Endothelial cell of umbilical vein (primary cell): Measurements from ENCODE around the gene CPLX1. TPM values are rescaled to one million over a fixed set of nuclear protein-coding genes. Genes with fewer than 3 reads are reported as not detected.

Source experiments
- BruUV-seq: library from RNA; stranded (reverse); fragments of 400-500 nt; replicated peaks from 2 replicates; lab custom pipeline; 2021; lab: Mats Ljungman, UMichigan
- CTCF ChIA-PET: fragments of 300-600, 350-600 bp; sonication (Branson Sonifier 250); formaldehyde crosslinking; loops from one replicate; lab custom pipeline; 2021; ENCODE audit warnings: antibody characterized with exemption, inconsistent platforms; lab: Charles Lee
- POLR2A ChIA-PET: fragments of 300-600, 350-600 bp; sonication (Branson Sonifier 250); formaldehyde crosslinking; loops from one replicate; lab custom pipeline; 2021; ENCODE audit warnings: antibody characterized with exemption, inconsistent platforms; lab: Charles Lee
- DNase-seq: peaks from one replicate; pipeline ENCODE4 v3.0.0-alpha.2; 2011; ENCODE audit warnings: low read depth, low spot score
- FAIRE-seq: peaks from 2 replicates; lab custom pipeline; 2011; peaks lifted over from hg19 to GRCh38; lab: Jason Lieb, UNC
- H2AFZ ChIP-seq: 2 replicates; pipeline ENCODE4 v1.6.0; 2012; ENCODE audit warnings: low read depth, low read length, control low read depth, inconsistent platforms
- H3K27ac ChIP-seq: 2 replicates; pipeline ENCODE4 v1.5.1; 2011; ENCODE audit warnings: low read depth, mild to moderate bottlenecking, control low read depth, low read length, moderate library complexity; ENCODE audit not compliant: insufficient read depth
- H3K27me3 ChIP-seq, 2 experiments: 2 replicates each; pipeline versions ENCODE4 v1.6.0 to v1.6.1; 2011; ENCODE audit warnings: low read length in 2 of 2, mixed read lengths in 1 of 2; ENCODE audit not compliant: control insufficient read depth in 2 of 2, insufficient read depth in 2 of 2
- H3K36me3 ChIP-seq, 2 experiments: 2 replicates in 1 of 2; 3 replicates in 1 of 2; pipeline ENCODE4 v1.5.1; 2011; ENCODE audit warnings: low read length in 2 of 2, mild to moderate bottlenecking in 1 of 2, moderate library complexity in 1 of 2; ENCODE audit not compliant: control insufficient read depth in 2 of 2, insufficient read depth in 2 of 2; ENCODE audit errors: extremely low read depth in 1 of 2
- H3K4me1 ChIP-seq: 3 replicates; pipeline ENCODE4 v1.5.1; 2011; ENCODE audit warnings: mild to moderate bottlenecking, low read length; ENCODE audit not compliant: control insufficient read depth, insufficient read depth; ENCODE audit errors: extremely low read depth
- H3K4me2 ChIP-seq: 2 replicates; pipeline ENCODE4 v1.6.1; 2011; ENCODE audit warnings: low read length, control low read depth, mixed read lengths; ENCODE audit not compliant: insufficient read depth
- H3K4me3 ChIP-seq, 3 experiments: fragments of 200-600 bp in 1 of 3; sonication (generic), shearing (Covaris generic) in 1 of 3; replicated peaks in 1 of 3; 2 replicates each; pipeline ENCODE4 v1.5.1; 2011 to 2016; ENCODE audit warnings: control low read depth in 3 of 3, low read length in 3 of 3, mild to moderate bottlenecking in 2 of 3, inconsistent platforms in 1 of 3, low read depth in 1 of 3, moderate library complexity in 1 of 3; ENCODE audit not compliant: insufficient read depth in 1 of 3
- H3K79me2 ChIP-seq: 2 replicates; pipeline ENCODE4 v1.6.0; 2012; ENCODE audit warnings: low read length, inconsistent platforms; ENCODE audit not compliant: control insufficient read depth, insufficient read depth
- H3K9ac ChIP-seq: replicated peaks from 2 replicates; pipeline ENCODE3; 2011; ENCODE audit warnings: low read length, control low read depth; ENCODE audit not compliant: insufficient read depth; ENCODE audit errors: extremely low read depth
- H3K9me1 ChIP-seq: replicated peaks from 3 replicates; pipeline ENCODE4 v1.6.0; 2011; ENCODE audit warnings: mild to moderate bottlenecking, low read length; ENCODE audit not compliant: control insufficient read depth, insufficient read depth; ENCODE audit errors: extremely low read depth
- H3K9me3 ChIP-seq: replicated peaks from 2 replicates; pipeline ENCODE4 v1.5.1; 2012; ENCODE audit warnings: low read length, inconsistent platforms; ENCODE audit not compliant: control insufficient read depth, insufficient read depth
- H4K20me1 ChIP-seq: replicated peaks from 2 replicates; pipeline ENCODE3; 2011; ENCODE audit warnings: mild to moderate bottlenecking, low read length; ENCODE audit not compliant: control insufficient read depth, insufficient read depth; ENCODE audit errors: extremely low read depth
- CTCF ChIP-seq, 2 donors: IDR thresholded peaks; 1 replicate in 1 of 2; 2 replicates in 1 of 2; pipeline ENCODE4 v1.5.1; 2011; ENCODE audit warnings: low read length in 2 of 2, mild to moderate bottlenecking in 2 of 2, moderate library complexity in 2 of 2, control low read depth in 1 of 2, inconsistent platforms in 1 of 2, low read depth in 1 of 2; ENCODE audit not compliant: insufficient read depth in 1 of 2; ENCODE audit errors: extremely low read depth in 1 of 2
- EZH2 ChIP-seq: IDR thresholded peaks from 2 replicates; pipeline ENCODE4 v1.6.1; 2012; ENCODE audit warnings: borderline replicate concordance, low read depth, mild to moderate bottlenecking, moderate library complexity, low read length, inconsistent platforms; ENCODE audit not compliant: severe bottlenecking
- FOS ChIP-seq: IDR thresholded peaks from 2 replicates; pipeline ENCODE4 v1.6.1; 2011; ENCODE audit warnings: mild to moderate bottlenecking, low read length, moderate library complexity, borderline replicate concordance; ENCODE audit not compliant: insufficient read depth
- GATA2 ChIP-seq: IDR thresholded peaks from 2 replicates; pipeline ENCODE4 v1.7.0; 2011; ENCODE audit warnings: low read depth, mild to moderate bottlenecking, moderate library complexity, mixed read lengths, low read length; ENCODE audit not compliant: insufficient read length, insufficient read depth
- JUN ChIP-seq: IDR thresholded peaks from 2 replicates; pipeline ENCODE4 v1.6.1; 2011; ENCODE audit warnings: borderline replicate concordance, low read depth; ENCODE audit not compliant: insufficient read length, insufficient read depth
- MYC ChIP-seq: IDR thresholded peaks from one replicate; pipeline ENCODE4 v1.6.1; 2011; ENCODE audit warnings: mild to moderate bottlenecking, low read depth, low read length
- POLR2A ChIP-seq: IDR thresholded peaks from 2 replicates; pipeline ENCODE4 v1.6.1; 2012; ENCODE audit warnings: low read depth, mild to moderate bottlenecking, control low read depth, low read length
- POLR2AphosphoS5 ChIP-seq: IDR thresholded peaks from 2 replicates; pipeline ENCODE4 v1.6.1; 2012; ENCODE audit warnings: low read depth, mild to moderate bottlenecking, control low read depth, low read length, moderate library complexity; ENCODE audit not compliant: insufficient read depth
- dilution Hi-C: fragments of 300-500 bp; cut with MboI; formaldehyde crosslinking; loops from one replicate; pipeline ENCODE4 v1.15.0; 2019; ENCODE audit warnings: low sequenced_read_pairs; ENCODE audit not compliant: extremely low pct_ligation_motif_present
- intact Hi-C: fragments of 100-400 bp; cut with micrococcal nuclease; formaldehyde crosslinking; loops from one replicate; pipeline ENCODE4 v1.10.0; 2022
- polyA plus RNA-seq, 4 experiments: library from polyadenylated mRNA; depleted of rRNA in 3 of 4; stranded (reverse) in 3 of 4; unstranded in 1 of 4; fragments of >200 nt; gene quantifications; 2 replicates each; pipeline versions ENCODE4 v1.2.1 to v1.2.3, GENCODE V29; 2011 to 2012; ENCODE audit warnings: missing spikeins in 1 of 4
- total RNA-seq: library from RNA; stranded (reverse); gene quantifications from 2 replicates; pipeline ENCODE4 v1.2.3, GENCODE V29; 2021
- TF ChIP-seq, protein P1 (sequence below): IDR thresholded peaks from 2 replicates; pipeline ENCODE4 v1.6.1; 2011; ENCODE audit not compliant: insufficient read depth, insufficient read length

Gene CPLX1
- total and polyA plus RNA-seq, 2 donors (not counting 3 experiments of a cell fraction or from before 2014, with no cell fraction given): 1.0 to 1.8 TPM

DNA sequence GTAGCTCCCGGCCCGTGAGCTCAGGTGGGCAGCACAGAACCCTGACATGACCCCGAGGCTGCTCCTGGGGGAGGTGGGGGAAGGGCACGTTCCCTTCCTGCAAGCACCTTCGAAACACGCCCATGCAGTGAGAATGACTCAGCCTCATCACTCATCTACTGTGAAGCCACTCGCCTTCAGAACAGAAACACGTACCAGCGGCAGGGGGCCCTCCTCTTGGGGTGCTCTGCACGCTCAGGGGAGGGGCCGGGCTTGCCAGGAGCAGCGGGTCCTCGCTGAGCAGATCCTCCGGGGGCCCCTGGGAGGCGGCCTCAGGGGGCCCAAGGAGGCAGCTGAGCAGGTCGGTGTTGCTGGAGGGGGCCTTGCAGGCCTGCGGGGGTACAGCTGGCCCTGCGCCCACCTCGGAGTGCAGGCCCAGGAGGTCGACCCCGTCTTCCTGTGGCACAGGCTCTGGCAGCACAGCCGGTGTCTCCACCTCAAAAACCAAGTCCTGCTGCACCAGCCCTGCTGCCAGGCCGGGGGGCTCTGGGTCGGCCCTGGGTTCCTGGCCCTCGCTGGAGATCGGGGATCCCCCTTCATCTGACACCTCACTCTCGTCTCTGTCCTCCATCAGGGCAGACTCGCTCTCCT is 40.9 kb upstream of the CPLX1 start:
- BruUV-seq: TSS peak; percentile 43
- FAIRE-seq: no peak
- Histone ChIP-seq H4K20me1 (no peaks in the 10 kb centered on the region), H3K27me3 (no peaks in the 10 kb centered on the region), H2AFZ (no peak overlapping the region), H3K4me1 (no peaks in the 10 kb centered on the region), H3K4me3 (no peak overlapping the region), H3K9ac (no peak overlapping the region), H3K9me1 (no peaks in the 10 kb centered on the region), H3K9me3 (no peaks in the 10 kb centered on the region), H3K36me3 (peaks cover 0 to 47% of the 10 kb centered on the region in 2 experiments), H3K27ac (no peak overlapping the region), H3K4me2 (no peak overlapping the region), H3K79me2 (no peaks in the 10 kb centered on the region)
- intact Hi-C loops: no loop called here
- dilution Hi-C loops: no loop called here
- POLR2A ChIA-PET: interaction anchor here (0.5 kb wide), 1 partner anchor 82 kb away, joined by 3 read pairs; no protein-coding TSS in a partner anchor
- TF ChIP-seq CTCF (IDR thresholded peaks at IDR 0.05; ENCODE audit: extremely low read depth in 1 of 2, insufficient read depth in 1 of 2, low read depth in 1 of 2, low read length in 2 of 2) (no peak), POLR2A (no peak), EZH2 (no peak), JUN (no peak), GATA2 (no peak), MYC (no peak), FOS (no peak), POLR2AphosphoS5 (no peak)
- TF ChIP-seq, protein P1, sequence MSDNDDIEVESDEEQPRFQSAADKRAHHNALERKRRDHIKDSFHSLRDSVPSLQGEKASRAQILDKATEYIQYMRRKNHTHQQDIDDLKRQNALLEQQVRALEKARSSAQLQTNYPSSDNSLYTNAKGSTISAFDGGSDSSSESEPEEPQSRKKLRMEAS: no peak
- no peak for DNase-seq
- CTCF ChIA-PET: no interaction called here
